IPS-15b (cell line): ENCODE measurements around the gene SMIM26.

ENCODE experiments used
- H3K27me3 ChIP-seq: one replicate; pipeline ENCODE4 v1.6.1; 2013; ENCODE audit warnings: low read length; ENCODE audit not compliant: control insufficient read depth, insufficient read depth
- H3K36me3 ChIP-seq: one replicate; pipeline ENCODE4 v1.6.1; 2013; ENCODE audit warnings: low read length; ENCODE audit not compliant: control insufficient read depth, insufficient read depth
- H3K4me1 ChIP-seq: one replicate; pipeline ENCODE4 v1.6.1; 2013; ENCODE audit warnings: mild to moderate bottlenecking, low read length; ENCODE audit not compliant: control insufficient read depth, insufficient read depth
- H3K4me3 ChIP-seq: one replicate; pipeline ENCODE4 v1.5.1; 2013; ENCODE audit warnings: low read depth, low read length
- H3K9ac ChIP-seq: one replicate; pipeline ENCODE4 v1.6.1; 2013; ENCODE audit warnings: low read depth, mild to moderate bottlenecking, low read length
- H3K9me3 ChIP-seq: one replicate; pipeline ENCODE4 v1.6.1; 2013; ENCODE audit warnings: mild to moderate bottlenecking, low read length; ENCODE audit not compliant: control insufficient read depth, insufficient read depth

Gene SMIM26

DNA sequence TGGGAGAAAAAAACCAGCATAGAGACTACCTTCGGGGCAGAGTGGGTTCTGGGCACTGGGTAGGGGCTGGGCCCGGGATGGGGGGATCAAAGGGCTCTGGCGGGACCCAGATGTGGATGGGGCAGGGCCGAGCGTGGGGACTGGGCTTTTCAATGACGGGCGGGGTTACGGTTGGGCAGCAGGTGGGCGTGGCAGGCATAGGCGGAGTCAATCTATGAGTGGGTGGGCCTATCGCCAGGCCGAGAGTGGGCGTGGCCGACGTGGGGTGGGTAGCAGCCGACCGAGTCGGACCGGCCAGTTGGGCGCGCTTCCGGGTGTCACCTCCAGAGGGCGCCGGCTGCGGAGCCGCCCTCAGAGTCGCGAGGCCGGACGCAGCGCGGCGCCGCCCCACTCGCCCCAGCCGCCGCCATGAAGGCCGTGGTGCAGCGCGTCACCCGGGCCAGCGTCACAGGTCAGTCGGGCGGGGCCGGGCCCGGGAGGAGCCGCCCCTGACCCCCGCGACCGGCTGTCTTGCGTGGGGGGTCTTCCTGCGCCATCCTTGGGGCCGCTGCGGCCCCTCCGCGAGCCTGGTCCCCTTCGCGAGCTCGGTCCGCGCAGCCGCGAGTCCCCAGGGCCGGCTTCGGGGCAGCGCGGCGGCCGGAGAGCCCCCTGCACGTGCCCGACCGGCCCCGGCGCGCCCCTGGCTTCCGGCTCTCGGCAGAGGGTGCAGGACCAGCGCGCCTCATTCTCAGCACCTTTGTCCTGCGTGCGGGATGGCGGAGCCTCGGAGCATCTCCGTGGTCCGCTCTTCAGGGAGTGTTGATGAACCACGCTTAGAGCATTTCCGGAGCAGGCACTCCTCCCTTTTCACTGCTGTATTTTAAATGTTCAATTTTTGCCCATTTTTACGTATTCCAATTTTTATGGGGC, 20.7 kb downstream of the SMIM26 start, which contains the start of gene DTD1:
DTD1 (plus strand) TSS at position 390 of the 909 bp plus-strand sequence; CDS start at position 409, 19 bp downstream.
- Histone ChIP-seq H3K4me3 (peak within 1 kb of the TSS; percentile 85), H3K9me3 (no peaks in the 10 kb centered on the region), H3K27me3 (no peaks in the 10 kb centered on the region), H3K36me3 (no peaks in the 10 kb centered on the region), H3K9ac (peak within 1 kb of the TSS; percentile 47), H3K4me1 (peaks cover 3% of the 10 kb centered on the region)

DNA sequence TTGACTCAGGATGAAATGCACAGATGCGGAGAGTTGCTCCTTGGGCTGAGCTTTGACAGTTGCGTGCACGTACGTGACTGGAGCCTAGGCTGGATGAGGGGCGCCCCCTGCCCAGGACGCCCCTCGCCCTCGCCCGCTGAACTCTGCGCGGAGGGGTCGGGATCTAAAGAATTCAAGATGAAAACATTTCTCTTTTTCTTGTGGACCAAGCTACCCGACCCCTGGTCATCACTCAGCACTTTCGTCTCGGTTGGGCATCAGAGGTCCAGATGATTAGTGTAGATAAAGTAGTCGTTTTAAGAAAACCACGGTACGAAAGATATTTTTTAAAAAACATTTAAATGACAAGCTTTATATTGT, 21.3 kb downstream of the SMIM26 start:
- Histone ChIP-seq H3K9ac (no peak overlapping the region), H3K4me3 (peak overlapping the region; percentile 85), H3K4me1 (peaks cover 3% of the 10 kb centered on the region), H3K36me3 (no peaks in the 10 kb centered on the region), H3K27me3 (no peaks in the 10 kb centered on the region), H3K9me3 (no peaks in the 10 kb centered on the region)

DNA sequence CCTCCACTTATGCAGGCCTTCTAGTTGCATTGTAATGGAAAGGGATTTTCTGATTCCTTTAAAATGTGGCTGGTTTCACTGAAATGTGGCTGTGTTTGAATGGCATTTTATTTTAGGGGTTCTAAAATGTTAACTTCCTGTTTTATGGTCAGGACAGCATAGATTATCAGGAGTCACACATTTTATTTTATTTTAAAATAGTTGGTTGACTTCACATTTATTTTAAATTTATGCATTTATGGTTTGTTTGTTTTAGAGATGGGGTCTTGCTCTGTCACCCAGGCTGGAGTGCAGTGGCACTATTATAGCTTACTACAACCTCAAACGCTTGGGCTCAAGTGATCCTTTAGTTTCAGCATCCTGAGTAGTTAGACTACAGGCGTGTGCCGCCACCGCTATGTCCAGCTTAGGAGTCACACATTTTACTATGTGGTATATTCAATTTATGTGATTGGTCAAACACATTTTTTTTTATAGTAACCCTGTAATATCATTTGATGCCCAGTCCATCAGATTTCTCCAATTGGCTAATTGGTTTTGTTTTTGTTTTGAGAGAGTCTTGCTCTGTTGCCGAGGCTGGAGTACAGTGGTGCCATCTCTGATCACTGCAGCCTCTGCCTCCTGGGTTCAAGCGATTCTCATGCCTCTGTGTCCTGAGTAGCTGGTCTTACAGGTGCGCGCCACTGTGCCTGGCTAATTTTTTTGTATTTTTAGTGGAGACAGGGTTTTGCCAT, 22.9 kb downstream of the SMIM26 start:
- peaks cover 3% of the 10 kb centered on the region for H3K4me1 ChIP-seq
- H3K9me3 ChIP-seq, result no peaks in the 10 kb centered on the region
- no peaks in the 10 kb centered on the region for H3K36me3 ChIP-seq
- H3K4me3 ChIP-seq, result no peak overlapping the region
- no peak overlapping the region for H3K9ac ChIP-seq
- H3K27me3 ChIP-seq, result no peaks in the 10 kb centered on the region

DNA sequence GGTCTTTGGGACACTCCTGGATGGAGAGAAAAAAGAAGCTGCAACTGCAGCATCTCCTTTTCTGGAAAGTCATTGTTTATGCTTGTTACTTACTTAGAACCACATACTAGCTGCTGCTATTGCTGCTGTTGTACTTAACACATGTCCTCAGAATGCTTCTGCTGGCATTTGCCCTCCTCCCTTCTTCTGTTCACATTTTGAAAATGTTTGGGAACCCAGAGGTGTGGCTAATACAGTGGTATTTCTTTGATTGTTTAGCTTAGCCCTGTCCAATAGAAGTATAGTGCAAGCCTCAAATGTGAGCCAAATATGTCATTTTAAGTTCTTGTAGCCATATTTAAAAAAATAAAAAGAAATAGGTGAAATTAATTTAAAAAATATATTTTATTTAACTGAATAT, 29.0 kb downstream of the SMIM26 start:
- Histone ChIP-seq H3K27me3 (no peaks in the 10 kb centered on the region), H3K36me3 (no peaks in the 10 kb centered on the region)

DNA sequence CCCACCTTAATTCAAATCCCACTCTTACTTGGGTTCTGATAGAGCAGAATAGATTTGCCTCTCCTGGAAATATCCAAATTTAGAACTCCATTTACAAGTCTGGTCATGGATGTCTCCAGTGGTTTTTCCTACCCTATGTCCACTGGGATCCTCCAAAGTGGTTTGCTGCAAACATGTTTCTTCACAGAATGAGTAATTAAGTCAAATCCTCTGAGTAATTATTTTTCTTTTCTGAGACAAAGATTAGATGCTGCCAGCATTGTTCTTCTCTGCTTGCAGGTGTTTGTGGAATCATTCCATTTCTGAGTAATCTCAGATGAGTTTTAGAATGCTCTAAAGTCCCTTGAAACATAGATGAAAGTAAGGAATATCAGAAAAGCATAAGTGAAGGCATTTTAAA, 42.5 kb downstream of the SMIM26 start:
- no peaks in the 10 kb centered on the region for H3K9me3 ChIP-seq
- no peak overlapping the region for H3K4me3 ChIP-seq
- H3K27me3 ChIP-seq, result no peaks in the 10 kb centered on the region
- no peaks in the 10 kb centered on the region for H3K36me3 ChIP-seq
- H3K4me1 ChIP-seq, result no peaks in the 10 kb centered on the region
- no peak overlapping the region for H3K9ac ChIP-seq

More for the DNA sequence above, 29.0 kb downstream of the SMIM26 start:
- no peak overlapping the region for H3K4me3 ChIP-seq
- H3K9me3 ChIP-seq, result no peaks in the 10 kb centered on the region
- no peak overlapping the region for H3K9ac ChIP-seq
- no peaks in the 10 kb centered on the region for H3K4me1 ChIP-seq

DNA sequence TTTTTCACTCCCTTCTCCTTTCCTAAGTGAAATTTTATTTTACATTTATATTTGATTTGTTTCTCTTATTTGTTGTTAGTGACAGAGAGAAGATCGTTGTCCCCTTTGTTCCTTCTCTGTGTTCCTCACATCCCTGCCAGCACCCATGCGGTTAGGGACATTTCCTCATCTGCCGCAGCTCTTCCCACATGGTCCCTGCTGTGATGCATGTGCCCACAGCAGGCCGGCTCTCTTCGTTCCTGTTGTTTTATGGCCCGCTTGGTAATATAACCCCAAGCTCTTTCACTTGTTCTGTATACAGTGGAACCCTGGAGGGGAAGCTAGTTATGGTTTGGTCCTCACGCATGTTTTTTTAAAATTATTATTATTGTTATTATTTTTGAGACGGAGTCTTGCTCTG, 44.3 kb downstream of the SMIM26 start:
- Histone ChIP-seq H3K9me3 (no peaks in the 10 kb centered on the region), H3K36me3 (no peaks in the 10 kb centered on the region), H3K27me3 (no peaks in the 10 kb centered on the region), H3K9ac (no peak overlapping the region), H3K4me1 (no peaks in the 10 kb centered on the region), H3K4me3 (no peak overlapping the region)

DNA sequence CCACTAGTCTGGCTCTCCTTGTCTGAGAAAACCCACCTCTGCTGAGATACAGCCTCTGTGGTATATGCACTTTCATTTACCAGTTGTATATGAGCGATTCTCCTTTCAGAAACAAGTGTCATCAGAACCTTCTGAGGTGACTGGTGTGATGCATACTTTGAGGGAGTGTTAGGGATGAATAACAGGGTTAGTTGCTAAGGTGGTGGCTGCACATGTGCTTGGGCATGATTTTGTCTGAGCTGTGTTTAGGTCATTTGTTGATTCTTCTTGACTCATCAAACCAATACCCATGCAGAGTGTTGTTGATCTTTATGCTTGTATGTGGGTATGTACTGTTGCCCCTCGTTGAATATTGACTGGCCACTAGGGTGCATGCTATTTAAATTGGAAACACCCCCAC, 46.3 kb downstream of the SMIM26 start:
- Histone ChIP-seq H3K4me3 (no peak overlapping the region), H3K4me1 (no peaks in the 10 kb centered on the region), H3K9me3 (no peaks in the 10 kb centered on the region), H3K27me3 (no peaks in the 10 kb centered on the region), H3K36me3 (no peaks in the 10 kb centered on the region), H3K9ac (no peak overlapping the region)

DNA sequence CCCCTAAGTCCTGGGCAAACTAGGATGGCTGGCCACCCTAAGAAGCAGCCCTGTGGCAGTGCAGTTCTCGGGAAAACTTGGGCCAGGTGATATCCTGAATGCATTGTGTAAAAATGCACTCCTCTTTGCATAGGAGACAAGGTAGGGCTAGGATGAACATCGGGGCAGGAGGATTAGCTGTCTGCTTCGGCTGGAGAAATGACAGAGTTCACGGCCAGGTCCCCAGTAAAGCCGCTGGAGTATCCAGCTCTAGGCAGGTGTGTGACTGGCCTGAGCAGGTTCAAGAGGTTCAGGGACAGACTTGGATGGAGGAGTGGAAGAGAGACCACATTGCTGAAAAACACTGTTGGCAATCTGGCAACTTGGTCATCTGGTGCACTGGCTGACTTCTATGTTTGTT, 47.0 kb downstream of the SMIM26 start:
- H3K4me3 ChIP-seq, result no peak overlapping the region
- H3K36me3 ChIP-seq, result no peaks in the 10 kb centered on the region
- no peaks in the 10 kb centered on the region for H3K27me3 ChIP-seq
- no peaks in the 10 kb centered on the region for H3K4me1 ChIP-seq
- no peak overlapping the region for H3K9ac ChIP-seq
- H3K9me3 ChIP-seq, result no peaks in the 10 kb centered on the region

DNA sequence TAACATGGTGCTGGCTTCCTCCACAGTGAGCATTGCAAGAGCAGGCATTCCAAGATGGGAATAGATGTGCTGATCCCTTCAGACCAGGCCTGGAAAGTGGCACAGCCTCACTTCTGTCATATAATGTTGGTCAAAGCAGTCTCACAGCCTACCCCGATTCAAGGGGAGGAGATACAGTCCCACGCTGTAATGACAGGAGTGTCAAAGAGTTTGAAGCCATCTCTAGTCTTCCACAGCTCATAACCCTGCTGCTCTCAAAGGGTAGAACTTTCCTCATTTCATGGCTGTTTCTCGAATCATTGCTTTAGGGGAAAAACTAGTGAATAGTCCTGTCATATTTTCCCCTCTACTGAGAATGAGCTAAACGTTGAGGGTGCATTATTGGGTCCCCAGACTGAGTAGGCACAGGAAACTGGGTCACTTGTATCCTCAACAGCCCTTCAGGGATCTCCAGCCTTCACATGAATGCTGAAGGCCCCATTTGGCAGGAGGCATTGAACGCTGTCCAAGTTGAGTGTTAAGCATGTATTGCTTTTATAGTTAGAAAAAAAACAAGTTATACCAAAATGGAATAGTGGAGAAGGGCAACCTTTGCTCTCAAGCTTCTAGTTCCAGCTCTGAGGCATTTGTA, 47.9 kb downstream of the SMIM26 start:
- Histone ChIP-seq H3K36me3 (no peaks in the 10 kb centered on the region), H3K27me3 (no peaks in the 10 kb centered on the region), H3K4me3 (no peak overlapping the region), H3K9ac (no peak overlapping the region), H3K9me3 (no peaks in the 10 kb centered on the region), H3K4me1 (no peaks in the 10 kb centered on the region)
